AML-193 (cell line): Measurements from ENCODE around the gene DTWD1.
A peak's percentile ranks its signal among the peaks of the same experiment; 100 is the strongest.
"Not testable (repeated sequence)": the region's sequence is repeated elsewhere in the genome, so short reads cannot be mapped to it uniquely, and the experiment has no call there.

Source experiments
- DNase-seq, 2 experiments: peaks; one replicate each; lab custom pipeline; 2025; lab: John Stamatoyannopoulos, UW

Gene DTWD1, protein sequence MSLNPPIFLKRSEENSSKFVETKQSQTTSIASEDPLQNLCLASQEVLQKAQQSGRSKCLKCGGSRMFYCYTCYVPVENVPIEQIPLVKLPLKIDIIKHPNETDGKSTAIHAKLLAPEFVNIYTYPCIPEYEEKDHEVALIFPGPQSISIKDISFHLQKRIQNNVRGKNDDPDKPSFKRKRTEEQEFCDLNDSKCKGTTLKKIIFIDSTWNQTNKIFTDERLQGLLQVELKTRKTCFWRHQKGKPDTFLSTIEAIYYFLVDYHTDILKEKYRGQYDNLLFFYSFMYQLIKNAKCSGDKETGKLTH

DNA sequence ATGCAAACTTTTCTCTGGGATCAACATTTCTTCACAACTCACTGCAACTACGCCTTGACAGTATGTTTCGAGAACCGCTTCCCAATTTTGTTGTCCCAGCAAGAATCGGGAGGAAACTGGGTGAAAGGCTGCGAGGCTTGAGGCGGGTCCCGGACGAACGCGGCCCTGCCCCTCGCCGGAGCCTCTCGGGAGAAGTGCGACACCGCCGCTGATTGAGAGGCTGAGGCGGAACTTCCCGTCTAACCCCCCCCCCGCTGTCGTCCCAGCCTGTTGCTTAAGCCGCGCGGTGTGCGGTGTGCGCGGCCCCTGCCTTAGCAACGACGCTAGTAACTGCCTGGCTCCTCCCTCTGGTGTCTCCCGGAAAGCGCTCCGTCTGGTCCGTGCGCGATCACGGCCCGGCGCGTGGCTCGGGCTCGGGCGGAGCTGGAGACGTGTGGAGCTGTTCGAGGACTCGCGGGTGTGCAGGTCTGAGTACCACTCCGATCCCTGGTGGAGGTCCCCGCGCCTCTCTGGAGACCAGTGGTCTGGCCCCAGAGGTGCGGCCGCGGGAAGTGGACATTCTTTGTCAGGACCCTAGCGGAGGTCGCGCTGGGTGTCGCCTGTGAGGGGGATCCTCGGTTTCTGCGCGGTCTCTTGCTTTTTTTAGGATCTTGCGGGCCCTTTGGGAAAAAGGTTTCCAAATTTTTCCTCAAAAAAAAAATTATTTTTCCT is at the start of gene DTWD1, which contains the start of gene FAM227B:
TSS of gene DTWD1 (plus strand) at position 391 of the 711 bp plus-strand sequence. CDS start 4,120 bp downstream, outside the sequence.
TSS of gene FAM227B (minus strand) at position 161 of the 711 bp plus-strand sequence. CDS start 5,647 bp downstream, outside the sequence.
- peak; percentile 93 to 94 for DNase-seq

DNA sequence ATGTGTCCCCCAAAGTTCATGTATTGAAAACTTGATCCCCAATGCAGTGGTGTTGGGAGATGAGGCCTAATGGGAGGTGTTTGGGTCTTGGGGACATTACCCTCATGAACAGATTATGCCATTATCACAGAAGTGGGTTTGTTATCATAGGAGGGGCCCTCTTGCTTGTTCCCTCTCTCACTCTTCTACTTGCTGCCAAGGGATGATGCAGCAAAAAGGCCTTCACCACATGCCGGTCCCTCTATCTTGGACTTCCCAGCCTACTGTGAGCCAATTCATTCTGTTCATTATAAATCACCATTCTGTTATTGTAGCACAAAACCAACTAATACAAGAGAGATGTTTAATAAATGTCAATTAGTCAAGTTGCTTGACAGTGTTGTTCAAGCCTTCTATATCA is 47.4 kb upstream of the DTWD1 start:
- no peak for DNase-seq

GRCh38 chr15:49589030-49589429 is 31.8 kb upstream of the DTWD1 start:
- peak in 1 of 2 experiments; percentile 14 for DNase-seq

GRCh38 chr15:49592829-49593316 is 28.0 kb upstream of the DTWD1 start:
- not testable (repeated sequence) for DNase-seq

- DNase-seq: no peak
Observed at GRCh38 chr15:49604625-49605409, 16.0 kb upstream of the DTWD1 start.

DNA sequence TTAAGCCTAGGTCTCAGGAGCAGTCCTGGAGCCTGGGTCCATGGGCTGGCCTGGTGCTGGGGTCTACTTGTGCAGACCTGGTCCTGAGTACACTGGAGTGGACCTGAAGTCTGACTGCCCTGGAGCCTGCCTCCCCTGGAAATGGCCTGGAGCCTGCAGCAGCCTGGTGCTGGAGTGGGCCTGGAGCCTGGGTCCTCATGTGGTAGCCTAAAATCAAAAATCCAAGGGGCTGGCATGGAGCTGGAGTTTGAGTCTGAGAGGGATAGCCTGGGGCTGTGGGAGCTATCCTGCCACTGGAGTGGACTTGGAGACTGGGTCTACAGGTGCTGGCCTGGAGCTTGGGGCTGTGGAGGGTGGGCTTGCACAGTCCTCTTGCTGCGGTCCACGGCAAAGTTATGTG is 15.3 kb upstream of the DTWD1 start:
- no peak for DNase-seq

- no peak for DNase-seq
Observed at GRCh38 chr15:49606594-49606993, 14.3 kb upstream of the DTWD1 start.

- no peak for DNase-seq
Observed at GRCh38 chr15:49610157-49610918, 10.5 kb upstream of the DTWD1 start.

DNA sequence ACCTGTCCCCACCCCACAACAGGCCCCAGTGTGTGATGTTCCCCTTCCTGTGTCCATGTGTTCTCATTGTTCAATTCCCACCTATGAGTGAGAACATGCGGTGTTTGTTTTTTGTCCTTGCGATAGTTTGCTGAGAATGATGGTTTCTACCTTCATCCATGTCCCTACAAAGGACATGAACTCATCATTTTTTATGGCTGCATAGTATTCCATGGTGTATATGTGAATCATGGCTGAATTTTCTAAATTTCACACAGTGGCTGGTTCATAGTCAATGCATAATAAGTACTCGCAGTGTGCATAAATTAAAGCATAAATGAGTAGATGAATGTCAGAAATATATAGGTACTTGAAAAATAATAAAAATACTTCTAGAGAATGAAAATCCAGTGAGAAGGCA is 8.6 kb upstream of the DTWD1 start:
- not testable (repeated sequence) for DNase-seq

GRCh38 chr15:49619226-49619625 is 1.6 kb upstream of the DTWD1 start:
- DNase-seq: no peak

- DNase-seq: peak; percentile 39 to 42
Observed at GRCh38 chr15:49620199-49620598, 649 bp upstream of the DTWD1 start.

- DNase-seq: peak; percentile 15 to 53
Observed at GRCh38 chr15:49621401-49621811, 558 bp downstream of the DTWD1 start.

GRCh38 chr15:49621887-49622286 is 1.0 kb downstream of the DTWD1 start:
- no peak for DNase-seq

DNA sequence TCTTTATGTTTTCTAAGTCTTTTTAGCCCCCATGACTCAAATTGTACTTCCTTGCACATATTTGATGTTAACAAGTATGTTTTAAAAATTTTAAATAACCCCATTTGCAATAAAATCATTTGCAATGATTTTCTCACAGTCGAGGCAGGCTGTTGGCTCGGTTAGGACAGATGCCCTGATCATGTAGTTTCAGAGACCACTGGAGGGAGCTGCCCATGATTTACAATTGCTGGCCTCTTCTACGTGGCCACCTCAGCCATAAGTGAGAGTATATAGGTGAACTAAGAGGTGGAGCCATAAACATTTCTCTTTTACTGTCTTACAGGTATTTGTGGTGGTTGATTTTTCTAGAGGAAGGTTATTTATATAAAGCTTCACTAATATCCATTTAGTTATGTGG is 1.7 kb downstream of the DTWD1 start:
- DNase-seq: no peak

GRCh38 chr15:49624056-49624455 is 3.2 kb downstream of the DTWD1 start:
- no peak for DNase-seq

GRCh38 chr15:49625460-49626036 is 4.7 kb downstream of the DTWD1 start:
- DNase-seq: no peak

DNA sequence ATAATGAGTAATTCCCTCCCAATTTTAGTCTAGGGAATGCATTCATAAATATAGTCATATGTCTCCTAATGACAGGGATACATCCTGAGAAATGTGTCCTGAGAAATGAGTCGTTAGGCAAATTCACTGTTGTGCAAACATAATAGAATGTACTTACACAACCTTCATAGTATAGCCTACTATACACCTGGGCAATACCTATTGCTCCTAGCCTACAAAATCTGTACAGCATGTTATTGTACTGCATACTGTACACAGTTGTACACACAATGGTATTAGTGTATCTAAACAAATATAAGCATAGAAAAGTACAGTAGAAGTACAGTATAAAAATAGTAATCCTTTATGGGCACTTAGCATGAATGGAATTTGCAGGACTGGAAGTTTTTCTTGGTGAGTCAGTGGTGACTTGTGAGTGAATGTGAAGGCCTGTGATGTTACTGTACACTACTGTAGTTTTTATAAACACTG is 6.6 kb downstream of the DTWD1 start:
- DNase-seq: no peak

- no peak for DNase-seq
Observed at GRCh38 chr15:49628379-49628778, 7.5 kb downstream of the DTWD1 start.

DNA sequence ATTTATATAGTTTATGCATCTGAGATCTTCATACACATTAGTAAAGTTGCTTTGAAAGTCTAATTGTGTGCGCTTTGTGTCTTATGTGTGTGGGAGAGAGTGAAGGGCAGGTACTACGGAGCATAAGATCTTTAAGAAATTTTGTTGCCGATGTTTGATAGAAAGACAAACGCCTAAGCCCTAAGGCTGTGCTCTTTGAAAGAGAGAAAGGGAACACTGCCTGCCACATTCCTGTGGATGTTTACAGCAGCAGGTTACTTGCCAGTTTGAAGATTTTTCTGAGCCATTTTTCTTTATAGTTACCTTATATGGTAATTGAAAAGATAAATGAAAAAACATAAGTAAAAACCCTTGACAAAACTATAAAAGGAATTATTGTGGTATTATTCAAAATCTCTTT is 17.0 kb downstream of the DTWD1 start:
- no peak for DNase-seq

- no peak for DNase-seq
Observed at GRCh38 chr15:49644364-49644794, 23.5 kb downstream of the DTWD1 start.

DNA sequence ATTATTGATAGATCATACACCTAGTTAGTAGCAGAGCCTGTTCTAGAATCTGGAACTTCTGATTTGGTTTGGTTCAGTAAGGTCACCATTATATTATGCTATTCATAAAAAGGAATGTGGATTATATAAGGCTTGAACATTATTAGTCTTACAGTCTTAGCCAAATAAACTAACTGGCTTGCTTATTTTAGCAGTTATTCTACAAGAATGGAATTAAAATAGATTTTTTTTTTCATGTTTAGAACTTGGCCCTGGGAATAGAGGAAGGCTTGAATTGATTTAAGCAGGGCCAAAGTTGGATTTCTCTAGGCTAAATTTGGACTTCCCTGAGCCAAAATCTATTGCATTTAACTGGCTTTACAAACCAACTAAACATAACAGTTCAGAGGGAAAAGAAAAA is 24.4 kb downstream of the DTWD1 start:
- no peak for DNase-seq
